HCT116 (cell line): ENCODE data around the gene RHEX.

Experiments used
- CEBPB ChIP-seq: IDR thresholded peaks from 2 replicates; pipeline ENCODE4 v1.6.1; 2012; ENCODE audit warnings: low read depth
- CTCF ChIP-seq, 3 experiments: fragments of 200-600 bp in 1 of 3; sonication (generic) in 1 of 3; IDR thresholded peaks in 2 of 3; conservative IDR thresholded peaks in 1 of 3; 2 replicates each; pipeline ENCODE4 v1.5.1; 2012 to 2017; ENCODE audit warnings: low read depth in 2 of 3, low read length in 2 of 3, antibody characterized with exemption in 1 of 3, borderline replicate concordance in 1 of 3, control low read depth in 1 of 3, mild to moderate bottlenecking in 1 of 3, mixed read lengths in 1 of 3, mixed run types in 1 of 3, moderate library complexity in 1 of 3; ENCODE audit not compliant: insufficient read depth in 1 of 3
- POLR2A ChIP-seq: IDR thresholded peaks from 2 replicates; pipeline ENCODE4 v1.7.0; 2011; ENCODE audit warnings: borderline replicate concordance; ENCODE audit not compliant: insufficient read depth, insufficient read length; ENCODE audit errors: extremely low read depth

GRCh38 chr1:206083750-206084149, 30.8 kb downstream of the RHEX start:
- TF ChIP-seq CTCF (IDR thresholded peaks at IDR 0.05 in 2 of 3, conservative IDR thresholded peaks at IDR 0.05 in 1 of 3; ENCODE audit: borderline replicate concordance in 1 of 3, insufficient read depth in 1 of 3, low read depth in 2 of 3, low read length in 2 of 3) (no peak), CEBPB (no peak), POLR2A (no peak)
